H9 (cell line): ENCODE results near the gene TSC22D4. TPM values are rescaled to one million over a fixed set of nuclear protein-coding genes. Genes with fewer than 3 reads are reported as not detected.

Experiments
- DNase-seq: peaks from one replicate; pipeline ENCODE4 v3.0.0-alpha.2; 2017
- H2AFZ ChIP-seq: one replicate; pipeline ENCODE4 v1.6.1; 2013; ENCODE audit warnings: mild to moderate bottlenecking, low read length, control low read depth, moderate library complexity
- H2AK5ac ChIP-seq: 2 replicates; pipeline ENCODE4 v1.6.1; 2013; ENCODE audit warnings: low read length, control low read depth, mixed read lengths; ENCODE audit not compliant: insufficient read length
- H2BK120ac ChIP-seq: one replicate; pipeline ENCODE4 v1.6.1; 2013; ENCODE audit warnings: low read depth, mild to moderate bottlenecking, low read length, control low read depth, inconsistent platforms; ENCODE audit not compliant: poor library complexity, severe bottlenecking
- H2BK12ac ChIP-seq: 2 replicates; pipeline ENCODE4 v1.6.1; 2013; ENCODE audit warnings: low read length, control low read depth, mixed read lengths, low read depth; ENCODE audit not compliant: insufficient read length
- H2BK15ac ChIP-seq: 2 replicates; pipeline ENCODE4 v1.6.1; 2013; ENCODE audit warnings: low read depth, low read length, control low read depth
- H2BK20ac ChIP-seq: one replicate; pipeline ENCODE4 v1.6.1; 2013; ENCODE audit warnings: low read depth, mild to moderate bottlenecking, low read length, control low read depth, inconsistent platforms; ENCODE audit not compliant: poor library complexity, severe bottlenecking
- H2BK5ac ChIP-seq: 2 replicates; pipeline ENCODE4 v1.6.1; 2013; ENCODE audit warnings: low read length, control low read depth, mixed read lengths; ENCODE audit not compliant: insufficient read length
- H3K14ac ChIP-seq: 2 replicates; pipeline ENCODE4 v1.6.1; 2013; ENCODE audit warnings: low read length, control low read depth; ENCODE audit not compliant: insufficient read depth
- H3K18ac ChIP-seq: 2 replicates; pipeline ENCODE4 v1.6.1; 2013; ENCODE audit warnings: low read depth, mild to moderate bottlenecking, mixed read lengths, low read length, control low read depth; ENCODE audit not compliant: insufficient read length
- H3K23ac ChIP-seq: 2 replicates; pipeline ENCODE4 v1.6.1; 2013; ENCODE audit warnings: low read length, control low read depth, mixed read lengths, low read depth; ENCODE audit not compliant: insufficient read length
- H3K23me2 ChIP-seq: 2 replicates; pipeline ENCODE4 v1.6.1; 2013; ENCODE audit warnings: low read depth, mild to moderate bottlenecking, mixed read lengths, low read length, control low read depth; ENCODE audit not compliant: insufficient read length, poor library complexity, severe bottlenecking
- H3K27ac ChIP-seq: 2 replicates; pipeline ENCODE4 v1.5.1; 2013; ENCODE audit warnings: low read length, control low read depth, mixed read lengths, low read depth; ENCODE audit not compliant: insufficient read length
- H3K27me3 ChIP-seq: 2 replicates; pipeline ENCODE4 v1.6.1; 2013; ENCODE audit warnings: low read length, control low read depth, inconsistent platforms; ENCODE audit not compliant: insufficient read depth
- H3K4ac ChIP-seq: 2 replicates; pipeline ENCODE4 v1.6.1; 2013; ENCODE audit warnings: low read depth, mild to moderate bottlenecking, control low read depth, inconsistent platforms, low read length, moderate library complexity
- H3K4me1 ChIP-seq: 2 replicates; pipeline ENCODE4 v1.6.1; 2013; ENCODE audit warnings: low read length, control low read depth, inconsistent platforms; ENCODE audit not compliant: insufficient read depth
- H3K4me2 ChIP-seq: 2 replicates; pipeline ENCODE4 v1.6.1; 2013; ENCODE audit warnings: low read length, control low read depth, mixed read lengths; ENCODE audit not compliant: insufficient read length, insufficient read depth
- H3K56ac ChIP-seq: 2 replicates; pipeline ENCODE4 v1.6.1; 2013; ENCODE audit warnings: low read depth, mild to moderate bottlenecking, mixed read lengths, low read length, control low read depth; ENCODE audit not compliant: insufficient read length
- H3K79me1 ChIP-seq: 2 replicates; pipeline ENCODE4 v1.6.1; 2013; ENCODE audit warnings: low read depth, mild to moderate bottlenecking, moderate library complexity, low read length, control low read depth, inconsistent platforms; ENCODE audit not compliant: insufficient read depth, poor library complexity, severe bottlenecking
- H3K79me2 ChIP-seq: 2 replicates; pipeline ENCODE4 v1.6.1; 2013; ENCODE audit warnings: low read length, control low read depth, inconsistent platforms; ENCODE audit not compliant: insufficient read depth
- H3K9ac ChIP-seq: 2 replicates; pipeline ENCODE4 v1.6.1; 2013; ENCODE audit warnings: low read length, control low read depth, mixed read lengths; ENCODE audit not compliant: insufficient read length; ENCODE audit errors: extremely low read depth
- H3K9me3 ChIP-seq: one replicate; pipeline ENCODE4 v1.6.1; 2013; ENCODE audit warnings: low read depth, low read length, inconsistent platforms; ENCODE audit not compliant: control insufficient read depth
- H3T11ph ChIP-seq: one replicate; pipeline ENCODE4 v1.6.1; 2013; ENCODE audit warnings: mild to moderate bottlenecking, low read length, control low read depth, inconsistent platforms
- H4K20me1 ChIP-seq: one replicate; pipeline ENCODE4 v1.6.1; 2013; ENCODE audit not compliant: control insufficient read depth, insufficient read length, insufficient read depth
- H4K5ac ChIP-seq: 2 replicates; pipeline ENCODE4 v1.6.1; 2013; ENCODE audit warnings: low read depth, mild to moderate bottlenecking, mixed read lengths, low read length, control low read depth; ENCODE audit not compliant: insufficient read length
- H4K8ac ChIP-seq: replicated peaks from 2 replicates; pipeline ENCODE4 v1.6.1; 2013; ENCODE audit warnings: low read length, control low read depth, mixed read lengths, low read depth; ENCODE audit not compliant: insufficient read length
- H4K91ac ChIP-seq: 2 replicates; pipeline ENCODE4 v1.6.1; 2013; ENCODE audit warnings: low read depth, mild to moderate bottlenecking, moderate library complexity, mixed read lengths, low read length, control low read depth; ENCODE audit not compliant: insufficient read length
- H3K27ac Mint-ChIP-seq, 3 experiments: 2 replicates in 2 of 3; 3 replicates in 1 of 3; pipeline ENCODE4 v1.8.0; 2020 to 2021; ENCODE audit warnings: mixed read lengths in 3 of 3, mild to moderate bottlenecking in 1 of 3, moderate library complexity in 1 of 3
- H3K27me3 Mint-ChIP-seq: 2 replicates; pipeline ENCODE4 v1.8.0; 2021; ENCODE audit warnings: low read depth, mild to moderate bottlenecking, moderate library complexity, mixed read lengths
- H3K36me3 Mint-ChIP-seq, 3 experiments: 2 replicates in 2 of 3; 3 replicates in 1 of 3; pipeline ENCODE4 v1.8.0; 2020 to 2021; ENCODE audit warnings: low read depth in 3 of 3, mixed read lengths in 3 of 3; ENCODE audit not compliant: insufficient read depth in 1 of 3
- H3K4me1 Mint-ChIP-seq, 2 experiments: 2 replicates each; pipeline ENCODE4 v1.8.0; 2020; ENCODE audit warnings: mixed read lengths in 2 of 2
- H3K4me3 Mint-ChIP-seq, 2 experiments: 2 replicates in 1 of 2; 3 replicates in 1 of 2; pipeline ENCODE4 v1.8.0; 2020 to 2021; ENCODE audit warnings: mild to moderate bottlenecking in 2 of 2, mixed read lengths in 2 of 2, moderate library complexity in 1 of 2
- H3K9me3 Mint-ChIP-seq, 2 experiments: 2 replicates in 1 of 2; 3 replicates in 1 of 2; pipeline ENCODE4 v1.8.0; 2020; ENCODE audit warnings: mild to moderate bottlenecking in 2 of 2, mixed read lengths in 2 of 2, moderate library complexity in 1 of 2
- CTCF ChIP-seq: fragments of 200-600 bp; sonication (generic); conservative IDR thresholded peaks from 3 replicates; pipeline ENCODE4 v1.8.0; 2021; ENCODE audit warnings: antibody characterized with exemption, mild to moderate bottlenecking
- WGBS: extraction: QIAGEN DNeasy Blood & Tissue Kit; methylation state at CpG from one replicate; pipeline ENCODE4 v1.1.7; 2013; ENCODE audit warnings: missing lambda C conversion rate, low lambda C conversion rate, mixed read lengths; ENCODE audit not compliant: insufficient read length; ENCODE audit errors: extremely low coverage; 5-methylcytosine and 5-hydroxymethylcytosine counted together
- total RNA-seq: library from RNA; stranded (reverse); gene quantifications from 2 replicates; pipeline ENCODE4 v1.2.1, GENCODE V29; 2021

Gene TSC22D4
- total RNA-seq, 1 experiment from 2014 or later: 17.5 TPM

- H3K4me3 Mint-ChIP-seq: no peak overlapping the region
- H2BK15ac ChIP-seq: no peak overlapping the region
- no peaks in the 10 kb centered on the region for H3K79me1 ChIP-seq
- TF ChIP-seq CTCF: no peak
- H3K27ac Mint-ChIP-seq: no peak overlapping the region; a peak in 1 of 7 replicates
- H3T11ph ChIP-seq: no peak overlapping the region
- no peak for DNase-seq
- no peak overlapping the region for H4K5ac ChIP-seq
- H3K18ac ChIP-seq: no peak overlapping the region
- no peaks in the 10 kb centered on the region; a peak in 2 of 7 replicates for H3K36me3 Mint-ChIP-seq
- peaks cover 6 to 13% of the 10 kb centered on the region in 2 experiments for H3K9me3 Mint-ChIP-seq
- H2BK120ac ChIP-seq: no peak overlapping the region
- H3K9ac ChIP-seq: no peak overlapping the region
- no peak overlapping the region for H2AFZ ChIP-seq
- peaks cover 3 to 8% of the 10 kb centered on the region in 2 experiments; a peak in 3 of 4 replicates for H3K4me1 Mint-ChIP-seq
- H4K20me1 ChIP-seq: no peaks in the 10 kb centered on the region
- H3K56ac ChIP-seq: no peak overlapping the region
- H3K4me2 ChIP-seq: no peak overlapping the region
- no peak overlapping the region for H2BK12ac ChIP-seq
- H3K23ac ChIP-seq: no peak overlapping the region
- H3K9me3 ChIP-seq: no peaks in the 10 kb centered on the region
- no CpG with 5 or more reads among the region's 6 CpGs for WGBS
- H3K4me1 ChIP-seq: no peaks in the 10 kb centered on the region
- no peak overlapping the region for H2BK20ac ChIP-seq
- H3K27me3 Mint-ChIP-seq: peaks cover 3% of the 10 kb centered on the region; the same call in 1 of the 2 replicates
- no peak overlapping the region for H4K91ac ChIP-seq
- H2BK5ac ChIP-seq: no peak overlapping the region
- H3K4ac ChIP-seq: no peak overlapping the region
- no peaks in the 10 kb centered on the region for H3K23me2 ChIP-seq
- H3K27me3 ChIP-seq: no peaks in the 10 kb centered on the region
- no peak overlapping the region for H4K8ac ChIP-seq
- no peak overlapping the region for H2AK5ac ChIP-seq
- H3K27ac ChIP-seq: no peak overlapping the region
- no peak overlapping the region for H3K14ac ChIP-seq
- H3K79me2 ChIP-seq: no peaks in the 10 kb centered on the region
Observed at GRCh38 chr7:100519580-100519979, 40.6 kb upstream of the TSC22D4 start.
